ENCODE measurements around the gene PSMD8.
A peak's percentile ranks its signal among the peaks of the same experiment; 100 is the strongest.

DNA sequence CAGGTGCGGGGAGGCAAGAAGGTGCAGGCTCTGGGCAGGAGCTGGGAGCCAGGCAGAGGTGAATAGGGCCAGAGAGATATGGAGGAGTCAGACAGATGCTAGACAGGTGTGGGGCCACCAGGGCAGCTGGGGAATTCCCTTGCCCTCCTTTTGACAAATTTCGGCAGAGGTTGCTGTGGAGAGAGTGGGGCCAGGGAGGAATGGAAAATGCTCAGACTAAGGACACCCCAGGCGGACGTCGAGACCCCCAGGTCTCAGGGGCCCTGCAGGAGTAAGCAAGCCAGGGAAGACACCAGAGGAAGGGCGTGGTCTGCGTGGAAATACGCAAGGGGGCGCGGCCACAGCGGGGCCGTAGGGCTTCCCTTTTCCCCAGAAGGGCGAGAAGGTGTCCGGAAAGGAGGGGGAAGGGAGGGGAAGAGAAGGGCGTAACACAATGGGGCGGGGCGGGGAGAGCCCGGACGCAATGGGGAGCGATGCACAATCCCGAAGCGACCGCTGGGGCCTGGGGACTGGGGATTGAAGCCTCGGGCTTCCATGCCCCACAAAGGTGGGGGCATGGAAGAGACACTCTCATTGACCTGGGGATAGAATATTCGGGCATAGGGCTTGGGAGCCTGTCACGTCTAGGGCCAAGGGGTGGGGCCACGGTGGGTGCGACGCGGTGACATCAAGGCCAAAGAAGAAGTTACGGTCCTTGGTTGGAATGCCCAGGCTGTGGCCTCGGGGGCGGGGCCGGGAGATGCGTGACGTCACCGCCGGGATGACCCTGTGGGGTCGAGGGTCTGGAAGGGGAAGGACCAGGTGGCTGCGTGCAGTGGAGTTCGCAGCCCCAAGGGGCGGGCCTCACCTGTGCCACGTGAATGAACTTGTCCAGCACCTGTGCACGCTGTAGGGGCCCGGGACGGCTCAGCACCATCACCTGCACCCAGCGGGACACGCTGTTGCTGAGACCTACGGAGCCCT, 43.5 kb downstream of the PSMD8 start:
- TF ChIP-seq, protein P1, sequence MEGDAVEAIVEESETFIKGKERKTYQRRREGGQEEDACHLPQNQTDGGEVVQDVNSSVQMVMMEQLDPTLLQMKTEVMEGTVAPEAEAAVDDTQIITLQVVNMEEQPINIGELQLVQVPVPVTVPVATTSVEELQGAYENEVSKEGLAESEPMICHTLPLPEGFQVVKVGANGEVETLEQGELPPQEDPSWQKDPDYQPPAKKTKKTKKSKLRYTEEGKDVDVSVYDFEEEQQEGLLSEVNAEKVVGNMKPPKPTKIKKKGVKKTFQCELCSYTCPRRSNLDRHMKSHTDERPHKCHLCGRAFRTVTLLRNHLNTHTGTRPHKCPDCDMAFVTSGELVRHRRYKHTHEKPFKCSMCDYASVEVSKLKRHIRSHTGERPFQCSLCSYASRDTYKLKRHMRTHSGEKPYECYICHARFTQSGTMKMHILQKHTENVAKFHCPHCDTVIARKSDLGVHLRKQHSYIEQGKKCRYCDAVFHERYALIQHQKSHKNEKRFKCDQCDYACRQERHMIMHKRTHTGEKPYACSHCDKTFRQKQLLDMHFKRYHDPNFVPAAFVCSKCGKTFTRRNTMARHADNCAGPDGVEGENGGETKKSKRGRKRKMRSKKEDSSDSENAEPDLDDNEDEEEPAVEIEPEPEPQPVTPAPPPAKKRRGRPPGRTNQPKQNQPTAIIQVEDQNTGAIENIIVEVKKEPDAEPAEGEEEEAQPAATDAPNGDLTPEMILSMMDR (IDR thresholded peaks at IDR 0.05) = peak; percentile 13; the same call in 1 of the 2 replicates
- no peak for TF ChIP-seq ZFX (IDR thresholded peaks at IDR 0.05; ENCODE audit: borderline replicate concordance)

Measured in 22Rv1 (cell line).